ENCODE measurements around the gene NOS1AP.

- TF ChIP-seq CTCF (IDR thresholded peaks at IDR 0.05) (no peak), POLR2A (IDR thresholded peaks at IDR 0.05) (no peak)
Measured at GRCh38 chr1:162118063-162118462, 48.6 kb downstream of the NOS1AP start.

Measured in vagina (tissue), 2 donors.